ENCODE data around the gene CACNA1D. TPM values are rescaled to one million over a fixed set of nuclear protein-coding genes. Genes with fewer than 3 reads are reported as not detected.
"Not testable (repeated sequence)": the region's sequence is repeated elsewhere in the genome, so short reads cannot be mapped to it uniquely, and the experiment has no call there.

CACNA1D gene
- 100 to 1,000 TPM in 1 of 4 donors, 1 to 10 TPM in 3; 2.2 to 133 (median 6.2) TPM for polyA plus RNA-seq
- long read RNA-seq, donor 1, result 0 reads
- long read RNA-seq, donor 2, result 0 reads
- long read RNA-seq, donor 3, partial matches to known transcripts, result 6 of 7 reads
- long read RNA-seq, donor 3, other reads (novel, unspliced or antisense), result 0 of 7 reads
- long read RNA-seq, donor 4, result 0 reads
- long read RNA-seq, donor 5, partial matches to known transcripts, result 0 of 1 reads
- long read RNA-seq, donor 5, other reads (novel, unspliced or antisense), result 0 of 1 reads
- long read RNA-seq, donor 6, result 0 reads
- long read RNA-seq, donor 7, result 0 reads
- long read RNA-seq, donor 8, result 0 reads
- long read RNA-seq, donor 9, result 0 reads
- long read RNA-seq, donor 10, result 0 reads

GRCh38 chr3:53493963-53494791 lies at the start of gene CACNA1D:
Gene CACNA1D (plus strand): TSS chr3:53494611. CDS start chr3:53495167, 556 bp downstream.
- FAIRE-seq, result no peak
- Histone ChIP-seq H3K4me1 (ENCODE audit: control insufficient read depth in 3 of 3, insufficient read depth in 2 of 3, low read depth in 1 of 3, low read length in 2 of 3) (peaks cover 2 to 57% (median 3%) of the 10 kb centered on the region in 3 donors), H3K36me3 (ENCODE audit: control insufficient read depth in 3 of 3, insufficient read depth in 2 of 3, low read depth in 1 of 3, low read length in 3 of 3) (peaks cover 0 to 4% (median 0%) of the 10 kb centered on the region in 3 donors), H3K9me3 (ENCODE audit: control insufficient read depth in 2 of 2, insufficient read depth in 1 of 2, low read depth in 1 of 2, low read length in 1 of 2) (no peaks in the 10 kb centered on the region), H3K4me3 (ENCODE audit: low read depth in 1 of 3, low read length in 3 of 3) (peak within 1 kb of the TSS; percentile 39 to 80 (median 72)), H3K27ac (ENCODE audit: low read depth in 1 of 3, low read length in 2 of 3) (peak within 1 kb of the TSS; percentile 58 to 87 (median 79)), H3K27me3 (ENCODE audit: control insufficient read depth in 3 of 3, insufficient read depth in 3 of 3, low read length in 3 of 3) (peaks cover 0 to 9% (median 6%) of the 10 kb centered on the region in 3 donors)
- DNase-seq, result peak; percentile 80 to 94
- 1% methylated on average over 48 to 122 of the region's 122 CpGs for WGBS, 3 donors

- no peaks in the 10 kb centered on the region for H3K9me3 ChIP-seq (ENCODE audit: control insufficient read depth in 2 of 2, insufficient read depth in 1 of 2, low read depth in 1 of 2, low read length in 1 of 2)
- H3K36me3 ChIP-seq (ENCODE audit: control insufficient read depth in 3 of 3, insufficient read depth in 2 of 3, low read depth in 1 of 3, low read length in 3 of 3), result no peaks in the 10 kb centered on the region
- DNase-seq (no peak), FAIRE-seq (no peak)
- H3K27ac ChIP-seq (ENCODE audit: low read depth in 1 of 3, low read length in 2 of 3), result no peak overlapping the region
- H3K27me3 ChIP-seq (ENCODE audit: control insufficient read depth in 3 of 3, insufficient read depth in 3 of 3, low read length in 3 of 3), result peaks cover 0 to 3% (median 0%) of the 10 kb centered on the region in 3 donors
- peaks cover 0 to 7% (median 0%) of the 10 kb centered on the region in 3 donors for H3K4me1 ChIP-seq (ENCODE audit: control insufficient read depth in 3 of 3, insufficient read depth in 2 of 3, low read depth in 1 of 3, low read length in 2 of 3)
- H3K4me3 ChIP-seq (ENCODE audit: low read depth in 1 of 3, low read length in 3 of 3), result no peak overlapping the region
These were observed 37.3 kb upstream of the CACNA1D start for GRCh38 chr3:53457068-53457467.

- Histone ChIP-seq H3K36me3 (ENCODE audit: control insufficient read depth in 3 of 3, insufficient read depth in 2 of 3, low read depth in 1 of 3, low read length in 3 of 3) (no peaks in the 10 kb centered on the region), H3K4me3 (ENCODE audit: low read depth in 1 of 3, low read length in 3 of 3) (no peak overlapping the region), H3K27ac (ENCODE audit: low read depth in 1 of 3, low read length in 2 of 3) (no peak overlapping the region), H3K9me3 (ENCODE audit: control insufficient read depth in 2 of 2, insufficient read depth in 1 of 2, low read depth in 1 of 2, low read length in 1 of 2) (peaks cover 0 to 4% of the 10 kb centered on the region in 2 donors), H3K27me3 (ENCODE audit: control insufficient read depth in 3 of 3, insufficient read depth in 3 of 3, low read length in 3 of 3) (peaks cover 0 to 3% (median 0%) of the 10 kb centered on the region in 3 donors), H3K4me1 (ENCODE audit: control insufficient read depth in 3 of 3, insufficient read depth in 2 of 3, low read depth in 1 of 3, low read length in 2 of 3) (peaks cover 0 to 8% (median 0%) of the 10 kb centered on the region in 3 donors)
- 69 to 96% (median 96%) methylated on average over 1 of the region's 1 CpG for WGBS, 3 donors
- DNase-seq (no peak), FAIRE-seq (no peak)
These were observed 34.1 kb upstream of the CACNA1D start for GRCh38 chr3:53460326-53460725.

- DNase-seq (peak in 1 of 2 donors; percentile 51), FAIRE-seq (no peak)
- 75 to 90% (median 84%) methylated on average over 3 of the region's 3 CpGs for WGBS, 3 donors
These were observed 30.0 kb upstream of the CACNA1D start for GRCh38 chr3:53464424-53464823.

GRCh38 chr3:53469758-53470157 lies 24.7 kb upstream of the CACNA1D start:
- not testable (repeated sequence) for H3K27me3 ChIP-seq (ENCODE audit: control insufficient read depth in 3 of 3, insufficient read depth in 3 of 3, low read length in 3 of 3); FAIRE-seq; H3K4me3 ChIP-seq (ENCODE audit: low read depth in 1 of 3, low read length in 3 of 3); H3K9me3 ChIP-seq (ENCODE audit: control insufficient read depth in 2 of 2, insufficient read depth in 1 of 2, low read depth in 1 of 2, low read length in 1 of 2); H3K4me1 ChIP-seq (ENCODE audit: control insufficient read depth in 3 of 3, insufficient read depth in 2 of 3, low read depth in 1 of 3, low read length in 2 of 3); H3K36me3 ChIP-seq (ENCODE audit: control insufficient read depth in 3 of 3, insufficient read depth in 2 of 3, low read depth in 1 of 3, low read length in 3 of 3); H3K27ac ChIP-seq (ENCODE audit: low read depth in 1 of 3, low read length in 2 of 3); DNase-seq
- WGBS, 3 donors, result 81 to 83% (median 83%) methylated on average over 7 of the region's 7 CpGs

More at GRCh38 chr3:53464424-53464823, 30.0 kb upstream of the CACNA1D start:
- Histone ChIP-seq H3K36me3 (ENCODE audit: control insufficient read depth in 3 of 3, insufficient read depth in 2 of 3, low read depth in 1 of 3, low read length in 3 of 3) (no peaks in the 10 kb centered on the region), H3K4me3 (ENCODE audit: low read depth in 1 of 3, low read length in 3 of 3) (no peak overlapping the region), H3K9me3 (ENCODE audit: control insufficient read depth in 2 of 2, insufficient read depth in 1 of 2, low read depth in 1 of 2, low read length in 1 of 2) (peaks cover 0 to 4% of the 10 kb centered on the region in 2 donors), H3K27me3 (ENCODE audit: control insufficient read depth in 3 of 3, insufficient read depth in 3 of 3, low read length in 3 of 3) (peaks cover 0 to 3% (median 0%) of the 10 kb centered on the region in 3 donors), H3K4me1 (ENCODE audit: control insufficient read depth in 3 of 3, insufficient read depth in 2 of 3, low read depth in 1 of 3, low read length in 2 of 3) (peaks cover 0 to 8% (median 0%) of the 10 kb centered on the region in 3 donors), H3K27ac (ENCODE audit: low read depth in 1 of 3, low read length in 2 of 3) (no peak overlapping the region)

GRCh38 chr3:53473422-53473821 lies 21.0 kb upstream of the CACNA1D start:
- no peak overlapping the region for H3K4me3 ChIP-seq (ENCODE audit: low read depth in 1 of 3, low read length in 3 of 3)
- peaks cover 0 to 7% of the 10 kb centered on the region in 2 donors for H3K9me3 ChIP-seq (ENCODE audit: control insufficient read depth in 2 of 2, insufficient read depth in 1 of 2, low read depth in 1 of 2, low read length in 1 of 2)
- no peaks in the 10 kb centered on the region for H3K36me3 ChIP-seq (ENCODE audit: control insufficient read depth in 3 of 3, insufficient read depth in 2 of 3, low read depth in 1 of 3, low read length in 3 of 3)
- H3K27ac ChIP-seq (ENCODE audit: low read depth in 1 of 3, low read length in 2 of 3), result no peak overlapping the region
- no peaks in the 10 kb centered on the region for H3K27me3 ChIP-seq (ENCODE audit: control insufficient read depth in 3 of 3, insufficient read depth in 3 of 3, low read length in 3 of 3)
- H3K4me1 ChIP-seq (ENCODE audit: control insufficient read depth in 3 of 3, insufficient read depth in 2 of 3, low read depth in 1 of 3, low read length in 2 of 3), result peaks cover 0 to 10% (median 0%) of the 10 kb centered on the region in 3 donors
- DNase-seq, result no peak
- WGBS, 3 donors, result 80 to 91% (median 86%) methylated on average over 2 of the region's 2 CpGs
- FAIRE-seq, result no peak

- H3K9me3 ChIP-seq (ENCODE audit: control insufficient read depth in 2 of 2, insufficient read depth in 1 of 2, low read depth in 1 of 2, low read length in 1 of 2); FAIRE-seq; DNase-seq; H3K27me3 ChIP-seq (ENCODE audit: control insufficient read depth in 3 of 3, insufficient read depth in 3 of 3, low read length in 3 of 3); H3K4me3 ChIP-seq (ENCODE audit: low read depth in 1 of 3, low read length in 3 of 3); H3K27ac ChIP-seq (ENCODE audit: low read depth in 1 of 3, low read length in 2 of 3); H3K36me3 ChIP-seq (ENCODE audit: control insufficient read depth in 3 of 3, insufficient read depth in 2 of 3, low read depth in 1 of 3, low read length in 3 of 3): not testable (repeated sequence)
- peaks cover 3 to 32% (median 6%) of the 10 kb centered on the region in 3 donors for H3K4me1 ChIP-seq (ENCODE audit: control insufficient read depth in 3 of 3, insufficient read depth in 2 of 3, low read depth in 1 of 3, low read length in 2 of 3)
- 84 to 97% (median 96%) methylated on average over 3 of the region's 3 CpGs for WGBS, 3 donors
These were observed 18.0 kb upstream of the CACNA1D start for GRCh38 chr3:53476372-53476771.

GRCh38 chr3:53477689-53478088 lies 16.7 kb upstream of the CACNA1D start:
- H3K27me3 ChIP-seq (ENCODE audit: control insufficient read depth in 3 of 3, insufficient read depth in 3 of 3, low read length in 3 of 3); FAIRE-seq; H3K36me3 ChIP-seq (ENCODE audit: control insufficient read depth in 3 of 3, insufficient read depth in 2 of 3, low read depth in 1 of 3, low read length in 3 of 3); H3K9me3 ChIP-seq (ENCODE audit: control insufficient read depth in 2 of 2, insufficient read depth in 1 of 2, low read depth in 1 of 2, low read length in 1 of 2); H3K4me3 ChIP-seq (ENCODE audit: low read depth in 1 of 3, low read length in 3 of 3); DNase-seq: not testable (repeated sequence)
- Histone ChIP-seq H3K4me1 (ENCODE audit: control insufficient read depth in 3 of 3, insufficient read depth in 2 of 3, low read depth in 1 of 3, low read length in 2 of 3) (peaks cover 3 to 32% (median 6%) of the 10 kb centered on the region in 3 donors), H3K27ac (ENCODE audit: low read depth in 1 of 3, low read length in 2 of 3) (peak overlapping the region in 2 of 3 donors; percentile 20 to 84)
- 63 to 76% (median 71%) methylated on average over 1 of the region's 1 CpG for whole genome bisulfite sequencing, 3 donors
